Cardiac muscle cell (in vitro differentiated cells and primary cell): ENCODE data around the gene KNCN. TPM values are rescaled to one million over a fixed set of nuclear protein-coding genes. Genes with fewer than 3 reads are reported as not detected.

Experiments
- DNase-seq, 2 donors: peaks; one replicate each; pipeline versions ENCODE4 v3.0.0 to v3.0.0-alpha.2; 2010 to 2017; ENCODE audit warnings: low read depth in 1 of 2, low spot score in 1 of 2
- H3K27ac ChIP-seq: fragments of 200-600 bp; sonication (generic); 2 replicates; pipeline ENCODE4 v1.5.1; 2016
- H3K27me3 ChIP-seq: fragments of 200-600 bp; sonication (generic); 2 replicates; pipeline ENCODE4 v1.6.0; 2016; ENCODE audit warnings: control low read depth
- H3K36me3 ChIP-seq: fragments of 200-600 bp; sonication (generic); 2 replicates; pipeline ENCODE4 v1.5.1; 2016; ENCODE audit warnings: control low read depth
- H3K4me1 ChIP-seq: fragments of 200-600 bp; sonication (generic); 2 replicates; pipeline ENCODE4 v1.8.1; 2017; ENCODE audit warnings: low read depth, mild to moderate bottlenecking, mixed run types
- H3K4me3 ChIP-seq: fragments of 200-600 bp; sonication (generic); 2 replicates; pipeline ENCODE4 v1.5.1; 2016; ENCODE audit warnings: mild to moderate bottlenecking
- H3K9me3 ChIP-seq: fragments of 200-600 bp; sonication (generic); 2 replicates; pipeline ENCODE4 v1.5.1; 2017; ENCODE audit warnings: low read depth, mild to moderate bottlenecking, control low read depth
- CTCF ChIP-seq: IDR thresholded peaks from 2 replicates; pipeline ENCODE4 v1.5.1; 2012; ENCODE audit warnings: low read depth, mild to moderate bottlenecking, low read length
- polyA plus RNA-seq: library from polyadenylated mRNA; unstranded; fragments of >200 nt; fragmentation: Nextera tagmentation; extraction: Ambion mirVana; gene quantifications from 2 replicates; pipeline ENCODE4 v1.2.1, GENCODE V29; 2016
- total RNA-seq: library from RNA; depleted of rRNA; stranded (reverse); fragments of >200 nt; gene quantifications from 2 replicates; pipeline ENCODE4 v1.2.3, GENCODE V29; 2016

KNCN gene
- total and polyA plus RNA-seq, 2 experiments from 2014 or later, result not detected

- Histone ChIP-seq H3K4me1 (no peaks in the 10 kb centered on the region), H3K36me3 (peaks cover 6% of the 10 kb centered on the region), H3K27ac (no peak overlapping the region), H3K9me3 (no peaks in the 10 kb centered on the region), H3K4me3 (no peak overlapping the region), H3K27me3 (no peaks in the 10 kb centered on the region)
- DNase-seq, result no peak
- TF ChIP-seq CTCF, result no peak
Measured at GRCh38 chr1:46576596-46576995, 25.1 kb upstream of the KNCN start.

- H3K4me1 ChIP-seq, result no peaks in the 10 kb centered on the region
- no peak overlapping the region for H3K27ac ChIP-seq
- no peak for DNase-seq
- no peaks in the 10 kb centered on the region for H3K27me3 ChIP-seq
- no peak for TF ChIP-seq CTCF
- H3K9me3 ChIP-seq, result no peaks in the 10 kb centered on the region
- H3K36me3 ChIP-seq, result peaks cover 6% of the 10 kb centered on the region
- no peak overlapping the region for H3K4me3 ChIP-seq
Measured at GRCh38 chr1:46575778-46576177, 24.3 kb upstream of the KNCN start.

- Histone ChIP-seq H3K27ac (no peak overlapping the region), H3K27me3 (no peaks in the 10 kb centered on the region), H3K4me3 (no peak overlapping the region), H3K36me3 (peaks cover 6% of the 10 kb centered on the region), H3K9me3 (no peaks in the 10 kb centered on the region), H3K4me1 (no peaks in the 10 kb centered on the region)
- no peak for TF ChIP-seq CTCF
- DNase-seq, result no peak
Measured at GRCh38 chr1:46575300-46575699, 23.9 kb upstream of the KNCN start.

GRCh38 chr1:46571691-46572225 lies 20.3 kb upstream of the KNCN start:
- no peaks in the 10 kb centered on the region for H3K27me3 ChIP-seq
- H3K4me3 ChIP-seq, result no peak overlapping the region
- TF ChIP-seq CTCF, result no peak
- peaks cover 6% of the 10 kb centered on the region for H3K36me3 ChIP-seq
- H3K4me1 ChIP-seq, result no peaks in the 10 kb centered on the region
- H3K9me3 ChIP-seq, result no peaks in the 10 kb centered on the region
- no peak for DNase-seq
- no peak overlapping the region for H3K27ac ChIP-seq

- Histone ChIP-seq H3K36me3 (peaks cover 6% of the 10 kb centered on the region), H3K27ac (no peak overlapping the region), H3K27me3 (no peaks in the 10 kb centered on the region), H3K4me1 (no peaks in the 10 kb centered on the region), H3K4me3 (no peak overlapping the region), H3K9me3 (no peaks in the 10 kb centered on the region)
- peak in 1 of 2 donors; percentile 58 for DNase-seq
- no peak for TF ChIP-seq CTCF
Measured at GRCh38 chr1:46569884-46570725, 18.7 kb upstream of the KNCN start.
